HG03066 (cell line): ENCODE measurements around the gene EPHB1.
"Not testable (repeated sequence)": the region's sequence is repeated elsewhere in the genome, so short reads cannot be mapped to it uniquely, and the experiment has no call there.

Source experiments
- ATAC-seq: cut with Tn5 transposase; IDR thresholded peaks from one replicate; pipeline ENCODE4 v1.9.1; 2021; ENCODE audit warnings: low read depth; ENCODE audit not compliant: unreplicated experiment

Gene EPHB1

DNA sequence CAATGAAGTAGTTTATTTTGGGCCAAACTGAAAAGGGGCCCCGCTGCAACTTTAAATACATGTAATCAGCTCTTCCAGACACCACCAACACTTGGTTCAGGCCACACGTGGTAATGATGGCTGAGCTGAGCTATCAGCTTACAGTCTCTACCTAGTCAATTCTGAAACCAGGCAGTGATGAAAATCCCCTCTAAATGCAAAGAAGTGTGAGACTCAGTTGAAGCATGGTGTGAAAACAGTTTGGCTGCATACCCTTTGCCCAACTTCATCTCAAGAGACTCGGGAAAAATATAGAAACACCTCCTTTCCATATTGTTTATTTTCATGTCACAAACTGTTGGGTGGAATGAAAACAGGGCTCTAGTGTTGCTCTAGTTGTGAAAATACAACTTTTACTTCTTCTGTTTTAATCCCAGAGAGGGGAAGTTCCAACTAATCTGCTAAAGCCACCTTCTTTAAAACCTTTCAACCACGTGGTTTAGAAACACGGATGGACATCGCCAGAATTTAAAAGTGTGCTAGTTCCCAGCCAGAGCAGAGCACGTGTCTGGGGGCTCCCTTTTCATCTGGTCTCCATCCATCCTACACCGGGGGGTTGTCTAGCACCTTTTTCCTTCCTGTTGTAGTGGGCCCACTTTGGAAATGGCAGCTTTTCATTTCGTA lies 229.1 kb downstream of the EPHB1 start:
- ATAC-seq: peak; percentile 76

DNA sequence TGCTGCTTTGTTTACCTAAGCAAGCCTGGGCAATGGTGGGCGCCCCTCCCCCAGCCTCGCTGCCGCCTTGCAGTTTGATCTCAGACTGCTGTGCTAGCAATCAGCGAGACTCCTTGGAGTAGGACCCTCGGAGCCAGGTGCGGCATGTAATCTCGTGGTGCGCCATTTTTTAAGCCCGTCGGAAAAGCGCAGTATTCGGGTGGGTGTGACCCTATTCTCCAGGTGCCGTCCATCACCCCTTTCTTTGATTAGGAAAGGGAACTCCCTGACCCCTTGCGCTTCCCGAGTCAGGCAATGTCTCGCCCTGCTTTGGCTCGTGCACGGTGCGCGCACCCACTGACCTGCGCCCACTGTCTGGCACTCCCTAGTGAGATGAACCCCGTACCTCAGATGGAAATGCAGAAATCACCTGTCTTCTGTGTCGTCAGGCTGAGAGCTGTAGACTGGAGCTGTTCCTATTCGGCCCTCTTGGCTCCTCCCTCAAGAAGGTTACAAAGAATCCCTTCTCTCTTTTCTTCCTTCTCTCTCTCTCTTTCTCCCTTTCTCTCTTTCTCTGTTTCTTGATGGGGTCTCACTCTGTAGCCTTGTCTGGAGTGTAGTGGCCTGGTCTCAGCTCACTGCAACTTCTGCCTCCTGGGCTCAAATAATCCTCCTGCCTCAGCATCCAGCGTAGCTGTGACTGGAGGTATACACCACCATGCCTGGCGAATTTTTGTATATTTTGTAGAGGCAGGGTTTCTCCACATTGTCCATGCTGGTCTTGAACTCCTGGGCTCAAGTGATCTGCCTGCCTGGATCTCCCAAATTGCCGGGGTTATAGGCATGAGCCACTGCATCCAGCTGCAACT lies 235.9 kb downstream of the EPHB1 start:
- ATAC-seq: not testable (repeated sequence)

DNA sequence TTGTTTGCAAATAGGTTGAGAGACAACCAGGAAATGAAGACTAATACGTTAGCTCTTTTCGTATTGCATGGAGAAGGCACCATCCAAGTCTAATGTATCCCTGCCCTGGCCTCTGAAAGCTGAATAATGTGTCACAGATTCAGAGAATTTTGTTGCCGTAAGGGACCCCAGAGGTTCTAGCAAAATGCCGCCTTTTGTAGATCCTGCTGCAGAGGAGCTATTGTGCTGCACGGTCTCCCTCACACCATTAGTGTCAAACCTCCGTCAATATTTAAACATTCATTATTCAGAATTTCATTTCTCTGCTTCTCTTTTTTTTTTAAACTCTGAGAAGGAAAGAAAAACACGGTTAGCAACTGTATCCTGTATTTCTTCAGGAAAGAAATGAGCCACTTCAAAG lies 238.7 kb downstream of the EPHB1 start:
- no peak for ATAC-seq

DNA sequence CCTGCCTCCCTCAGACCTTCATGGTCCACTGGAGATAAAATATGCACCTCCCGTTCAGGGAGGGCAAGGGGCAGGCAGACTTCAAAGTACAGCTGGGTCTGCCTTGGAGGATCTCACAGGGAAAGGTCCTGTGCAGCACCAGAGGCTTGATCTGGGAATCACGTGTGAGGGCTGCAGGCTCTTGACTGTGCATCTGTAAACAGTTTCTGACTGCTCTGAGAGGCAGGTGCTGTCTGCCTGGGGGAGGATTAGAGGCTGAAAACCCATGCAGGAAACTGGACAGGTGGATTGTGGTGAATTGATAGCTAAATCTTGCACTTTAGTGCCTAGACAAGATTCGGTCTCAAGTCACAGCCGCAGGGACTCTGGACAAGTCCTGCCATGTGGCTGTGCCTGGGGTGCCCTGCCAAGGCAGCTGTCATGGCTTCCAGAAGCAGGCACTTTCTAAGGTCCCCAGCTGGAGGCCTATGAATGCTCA lies 239.3 kb downstream of the EPHB1 start:
- no peak for ATAC-seq

DNA sequence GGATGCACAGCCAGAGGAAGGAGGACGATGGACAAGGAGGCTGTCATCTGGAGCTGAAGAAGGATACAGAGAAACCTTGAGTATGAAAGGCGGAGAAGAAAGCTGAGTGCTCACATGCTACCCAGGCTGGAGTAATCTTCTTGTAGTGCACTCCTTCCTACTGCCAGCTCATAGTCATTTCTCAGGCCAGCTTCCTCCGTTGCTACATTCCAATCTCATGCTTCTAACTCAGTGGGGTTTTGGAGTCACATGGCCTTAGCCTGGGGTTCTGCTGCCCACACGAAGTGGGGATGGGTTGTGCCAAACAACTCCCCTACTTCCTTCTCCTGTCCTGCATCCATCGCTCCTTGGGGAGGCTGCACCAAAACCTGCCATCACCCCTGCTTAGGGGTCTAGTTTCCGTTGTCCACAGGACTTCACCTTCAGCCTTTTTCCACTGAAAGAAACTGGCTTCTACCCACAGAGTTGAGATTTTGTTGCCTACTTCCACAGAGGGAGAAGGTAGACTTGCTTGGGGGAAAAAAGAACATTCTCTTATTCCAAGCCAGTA lies 239.9 kb downstream of the EPHB1 start:
- no peak for ATAC-seq

DNA sequence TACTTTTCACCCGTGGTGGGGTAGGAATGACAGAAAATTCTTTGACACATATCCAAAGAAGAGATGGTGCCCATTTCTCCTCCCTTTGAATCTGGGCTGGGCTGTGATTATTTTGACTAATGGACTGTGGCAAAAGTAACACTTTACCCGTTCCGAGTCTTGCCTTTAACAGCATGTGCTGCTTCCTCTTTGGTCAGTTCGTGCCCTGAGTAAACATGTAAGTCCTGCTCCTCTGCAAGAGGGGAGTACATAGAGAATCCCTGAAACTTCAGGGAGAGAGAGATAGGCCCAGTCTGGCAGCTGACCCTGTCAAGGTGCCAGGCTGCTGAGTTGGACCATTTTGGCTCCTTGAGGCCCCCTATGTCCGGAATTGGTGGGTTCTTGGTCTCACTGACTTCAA lies 243.1 kb downstream of the EPHB1 start:
- ATAC-seq: no peak

DNA sequence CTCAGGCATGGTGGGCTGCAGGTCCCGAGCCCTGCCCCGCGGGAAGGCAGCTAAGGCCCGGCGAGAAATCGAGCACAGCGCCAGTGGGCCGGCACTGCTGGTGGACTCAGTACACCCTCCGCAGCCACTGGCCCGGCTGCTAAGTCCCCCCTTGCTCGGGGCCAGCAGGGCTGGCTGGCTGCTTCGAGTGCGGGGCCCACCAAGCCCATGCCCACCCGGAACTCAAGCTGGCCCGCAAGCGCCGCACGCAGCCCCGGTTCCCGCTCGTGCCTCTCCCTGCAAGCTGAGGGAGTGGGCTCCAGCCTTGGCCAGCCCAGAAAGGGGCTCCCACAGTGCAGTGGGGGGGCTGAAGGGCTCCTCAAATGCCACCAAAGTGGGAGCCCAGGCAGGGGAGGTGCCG lies 244.5 kb downstream of the EPHB1 start:
- not testable (repeated sequence) for ATAC-seq

DNA sequence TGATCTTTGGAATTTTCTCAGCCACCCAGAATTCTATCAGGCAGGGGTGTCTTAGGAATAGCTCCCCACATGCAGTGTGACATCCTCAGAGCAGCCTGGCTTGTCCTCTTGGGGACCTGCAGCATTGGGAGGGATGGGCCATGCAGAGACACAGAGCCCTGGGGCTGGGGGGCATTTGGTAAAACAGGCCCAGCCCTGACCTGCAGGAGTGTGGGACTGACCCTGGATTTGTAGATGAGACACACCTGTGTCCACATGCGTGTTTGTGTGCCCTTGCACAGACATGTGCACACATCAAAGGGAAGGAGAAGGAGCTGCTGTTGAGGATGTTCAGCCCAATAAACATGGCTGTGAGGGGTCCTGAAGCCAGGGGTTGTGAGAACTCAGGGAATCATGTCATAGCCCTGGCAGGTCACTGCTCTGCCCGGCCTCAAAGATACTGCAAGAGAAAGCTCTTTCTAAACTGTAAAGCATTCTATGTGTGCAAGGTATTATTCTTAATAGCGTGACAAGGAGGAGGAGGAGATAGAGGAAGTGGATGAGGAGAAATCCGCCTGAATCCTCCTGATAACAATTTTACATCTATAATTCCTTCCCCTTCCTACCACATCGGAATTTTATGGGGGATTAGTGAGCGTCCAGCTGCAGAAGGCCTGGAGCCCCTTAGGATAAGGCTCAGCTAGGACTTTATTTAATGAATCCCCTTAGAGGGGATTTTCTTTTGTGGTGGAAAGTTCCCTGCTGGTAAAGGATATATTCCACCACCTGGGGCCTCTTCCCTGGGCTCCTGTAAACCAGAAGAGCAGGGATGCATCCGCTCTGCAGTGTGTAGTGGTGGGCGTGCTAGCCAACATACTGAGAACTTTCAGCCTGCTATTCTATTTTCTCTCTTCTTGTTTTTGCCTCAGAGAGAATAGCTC lies 245.5 kb downstream of the EPHB1 start:
- ATAC-seq: no peak

DNA sequence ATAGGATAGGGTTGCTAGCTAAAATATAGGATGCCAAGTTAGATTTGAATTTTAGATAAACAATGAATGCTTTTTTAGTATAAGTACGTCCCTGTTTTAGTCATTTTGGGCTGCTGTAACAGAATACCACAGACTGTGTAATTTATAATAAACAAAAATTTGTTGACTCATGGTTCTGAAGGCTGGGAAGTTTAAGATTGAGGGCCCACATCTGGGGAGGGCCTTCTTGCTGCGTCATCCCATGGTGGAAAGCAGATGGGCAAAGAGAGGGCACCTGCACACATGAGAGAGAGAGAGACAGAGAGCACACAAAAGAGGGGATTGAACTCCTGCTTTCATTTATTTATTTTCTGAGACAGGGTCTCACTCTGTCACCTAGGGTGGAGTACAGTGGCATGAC lies 246.5 kb downstream of the EPHB1 start:
- ATAC-seq: no peak

DNA sequence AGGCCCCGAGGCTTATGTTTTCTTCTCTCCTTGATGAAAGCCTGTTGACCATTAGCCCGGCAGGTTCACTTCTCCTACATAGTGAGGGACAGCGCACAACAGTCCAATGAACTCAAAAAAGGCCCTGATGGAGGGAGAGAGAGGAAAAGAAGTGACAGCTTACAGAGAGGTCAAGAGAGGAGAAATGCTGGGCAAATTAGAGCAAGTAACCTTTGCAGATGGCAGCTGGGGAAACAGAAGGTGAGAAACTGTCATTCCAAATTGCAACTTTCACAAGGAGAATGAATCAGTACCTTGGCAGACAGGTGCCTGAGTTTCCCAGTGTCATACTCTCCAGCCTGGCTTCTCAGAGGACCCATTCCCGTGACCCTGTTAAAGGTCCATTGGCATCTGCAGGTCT lies 252.0 kb downstream of the EPHB1 start:
- ATAC-seq: no peak

DNA sequence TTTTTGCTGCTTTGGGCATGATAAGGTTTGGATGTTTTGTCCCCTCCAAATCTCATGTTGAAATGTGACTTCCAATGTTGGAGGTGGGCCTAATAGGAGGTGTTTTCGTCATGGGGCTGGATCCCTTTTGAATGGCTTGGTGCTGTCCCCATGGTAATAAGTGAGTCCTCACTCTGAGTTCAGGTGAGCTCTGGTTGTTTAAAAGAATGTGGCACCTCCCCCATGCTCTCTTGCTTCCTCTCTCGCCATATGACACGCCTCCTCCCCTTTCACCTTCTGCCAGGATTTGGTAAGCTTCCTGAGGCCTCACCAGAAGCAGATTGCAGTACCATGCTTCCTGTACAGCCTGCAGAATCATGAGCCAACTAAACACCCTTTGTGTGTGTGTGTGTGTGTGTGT lies 255.5 kb downstream of the EPHB1 start:
- ATAC-seq: no peak

DNA sequence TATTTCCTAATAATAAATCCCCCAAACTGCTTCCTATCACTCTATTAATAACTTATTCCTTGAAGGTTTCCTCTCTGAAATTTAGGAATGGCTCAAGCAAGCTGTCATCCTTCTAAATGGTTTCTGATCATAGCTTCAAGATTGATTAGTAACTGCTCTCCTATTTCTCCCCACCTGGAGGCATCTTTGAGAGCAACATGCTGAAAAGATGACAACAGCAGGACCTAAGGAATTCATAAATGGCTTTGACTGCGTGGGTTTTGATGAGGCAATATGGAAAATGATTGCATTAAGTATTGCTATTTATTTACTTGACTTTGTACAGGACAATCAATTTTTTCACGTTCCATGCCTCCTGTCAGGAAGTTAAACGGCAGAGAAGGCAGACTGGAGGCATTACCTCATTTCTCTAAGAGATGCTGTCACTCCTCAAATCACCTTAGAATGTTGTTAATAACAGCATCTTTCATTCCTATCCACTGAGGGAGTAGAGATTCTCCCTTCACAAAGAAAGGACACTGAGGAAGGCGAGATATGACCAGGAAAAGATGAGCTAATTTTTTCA lies 256.4 kb downstream of the EPHB1 start:
- no peak for ATAC-seq

DNA sequence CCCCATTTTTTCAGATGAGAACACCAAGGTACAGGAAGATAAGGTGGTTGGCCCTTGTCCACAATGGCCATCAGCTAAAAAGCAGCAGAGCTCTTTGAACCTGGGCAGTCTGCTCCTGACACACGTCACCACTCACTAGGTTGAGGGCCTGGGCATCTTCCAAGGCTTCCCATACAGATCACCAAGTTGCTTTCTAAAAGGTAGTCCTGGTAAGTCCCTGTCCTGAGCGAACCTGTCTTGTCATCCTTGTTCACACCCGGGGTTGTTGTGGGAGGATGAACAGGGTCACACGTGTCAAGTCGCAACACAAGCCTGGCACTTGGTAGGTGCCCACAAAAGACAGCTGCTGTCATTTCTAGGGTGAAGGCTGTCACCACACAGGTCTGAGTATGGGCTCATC lies 260.4 kb downstream of the EPHB1 start:
- ATAC-seq: no peak

DNA sequence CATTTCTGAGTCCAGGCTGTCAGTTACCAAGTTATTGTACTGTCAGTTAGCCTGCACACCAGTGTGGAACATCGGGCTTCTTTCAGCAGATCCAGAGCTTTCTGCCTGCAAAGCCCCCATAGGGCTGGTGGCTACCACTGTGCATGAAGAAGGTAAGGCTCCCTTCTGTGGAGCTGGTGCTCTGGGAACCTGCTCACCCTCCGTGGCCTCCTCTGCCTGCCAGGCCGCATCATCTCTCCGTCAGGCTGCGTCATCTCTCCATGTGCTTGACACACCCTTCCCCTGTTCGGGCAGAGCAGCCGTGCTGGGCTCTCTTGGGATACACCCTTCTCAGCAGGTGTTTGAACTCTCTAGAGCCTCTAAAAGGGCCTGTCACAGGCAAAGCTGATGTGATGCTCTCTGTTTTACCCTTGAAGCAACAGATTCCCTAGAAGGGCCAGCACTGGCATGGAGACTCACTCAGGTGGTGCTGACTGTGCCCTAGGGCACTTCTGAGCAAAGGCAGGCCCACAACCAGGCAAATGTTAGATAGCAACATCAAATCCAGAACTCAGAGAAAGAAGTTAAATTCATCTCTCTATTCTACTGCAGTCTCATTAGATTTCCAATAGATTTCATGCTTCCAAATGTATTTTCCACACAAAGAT lies 261.1 kb downstream of the EPHB1 start:
- ATAC-seq: no peak

DNA sequence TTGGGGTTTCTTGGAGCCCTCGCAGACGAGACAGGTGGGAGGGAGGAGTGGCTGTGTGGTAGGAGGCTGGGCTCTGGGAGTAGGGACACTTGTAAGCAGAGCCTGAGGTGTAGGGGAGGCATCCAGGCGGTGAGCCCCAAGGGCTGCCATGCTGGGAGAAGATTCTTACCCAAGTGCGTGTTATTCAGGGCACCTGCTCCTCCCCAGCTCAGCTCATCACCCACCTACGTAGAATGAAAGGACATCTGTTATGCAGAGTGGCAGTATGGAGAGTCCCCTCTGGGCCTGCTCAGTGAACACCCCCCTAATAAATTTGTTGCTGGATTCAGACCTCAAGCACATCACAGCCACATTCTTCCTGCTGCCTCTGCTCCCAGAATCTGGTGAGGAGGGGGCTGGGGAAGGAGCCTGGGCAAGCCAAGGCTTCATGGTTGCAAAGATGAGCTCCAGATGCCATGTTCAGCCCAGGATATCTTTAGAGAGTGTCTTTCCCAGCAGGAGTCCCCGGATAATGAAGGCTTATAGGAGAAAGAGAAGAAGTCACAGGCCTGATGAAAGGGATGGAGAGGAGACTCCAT lies 261.8 kb downstream of the EPHB1 start:
- ATAC-seq: no peak

DNA sequence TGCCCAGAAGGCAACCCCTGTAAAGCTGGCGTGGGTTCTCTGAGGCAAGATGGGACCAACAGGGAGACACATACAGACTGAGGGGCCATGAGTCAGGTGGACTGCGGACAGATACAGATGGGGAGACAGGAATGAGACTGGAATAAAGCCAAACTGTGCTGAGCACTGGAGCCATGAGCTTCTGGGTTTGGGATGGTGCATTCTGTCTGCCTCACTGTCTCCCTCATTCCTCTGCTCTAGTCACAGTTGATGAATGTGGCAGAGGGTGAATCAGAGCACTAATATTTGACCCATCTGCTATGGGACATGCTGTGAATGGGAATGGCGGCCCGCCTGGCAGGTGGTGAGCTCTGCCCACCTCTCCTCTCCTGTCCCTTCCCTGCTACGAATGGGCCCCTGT lies 262.9 kb downstream of the EPHB1 start:
- no peak for ATAC-seq

DNA sequence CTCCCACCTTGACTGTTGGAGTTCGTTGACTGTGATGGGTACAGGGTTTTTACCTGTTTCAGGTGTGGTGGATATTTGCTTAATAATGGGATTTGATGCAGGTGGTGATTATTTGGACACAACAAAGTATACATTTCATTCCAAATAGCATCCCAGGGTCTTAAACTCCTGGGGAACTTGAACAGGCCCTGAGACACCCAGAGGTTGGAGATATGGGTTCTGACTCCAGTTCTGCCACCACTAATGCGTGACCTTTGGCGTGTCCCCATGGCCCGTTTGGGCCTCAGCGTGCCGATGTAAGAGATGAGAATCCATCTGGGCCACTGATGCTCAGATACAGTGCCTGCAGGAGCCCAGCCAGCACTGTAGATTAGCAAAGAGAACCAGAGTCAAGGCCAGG lies 264.5 kb downstream of the EPHB1 start:
- ATAC-seq: no peak

DNA sequence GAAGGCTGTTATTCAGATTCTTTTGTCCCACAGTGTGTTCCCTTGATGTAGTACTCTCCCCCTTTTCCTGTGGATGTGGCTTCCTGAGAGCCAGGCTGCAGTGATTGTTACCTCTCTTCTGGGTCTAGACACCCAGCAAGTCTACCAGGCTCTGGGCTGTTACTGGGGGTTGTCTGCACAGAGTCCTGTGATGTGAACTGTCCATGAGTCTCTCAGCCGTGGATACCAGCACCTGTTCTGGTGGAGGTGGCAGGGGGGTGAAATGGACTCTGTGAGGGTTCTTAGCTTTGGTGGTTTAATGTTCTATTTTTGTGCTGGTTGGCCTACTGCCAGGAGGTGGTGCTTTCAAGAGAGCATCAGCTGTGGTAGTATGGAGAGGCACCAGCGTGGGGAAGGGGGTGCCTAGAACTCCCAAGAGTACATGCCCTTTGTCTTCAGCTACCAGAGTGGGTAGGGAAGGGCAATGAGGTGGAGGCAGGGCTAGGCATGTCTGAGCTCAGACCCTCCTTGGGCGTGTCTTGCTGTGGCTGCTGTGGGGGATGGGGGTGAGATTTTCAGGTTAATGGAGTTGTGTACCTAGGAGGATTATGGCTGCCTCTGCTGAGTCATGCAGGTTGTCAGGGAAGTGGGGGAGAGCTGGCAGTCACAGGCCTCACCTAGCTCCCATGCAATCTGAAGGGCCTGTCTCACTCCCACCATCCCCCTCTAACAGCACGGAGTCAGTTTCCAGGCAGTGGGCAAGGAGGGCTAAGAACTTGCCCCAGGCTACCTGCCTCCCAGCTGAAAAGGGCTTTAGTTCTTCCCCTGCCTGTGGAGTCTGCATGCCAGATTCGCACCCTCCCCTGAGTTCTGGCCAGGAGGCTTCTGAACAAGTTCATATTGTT lies 272.0 kb downstream of the EPHB1 start:
- not testable (repeated sequence) for ATAC-seq

DNA sequence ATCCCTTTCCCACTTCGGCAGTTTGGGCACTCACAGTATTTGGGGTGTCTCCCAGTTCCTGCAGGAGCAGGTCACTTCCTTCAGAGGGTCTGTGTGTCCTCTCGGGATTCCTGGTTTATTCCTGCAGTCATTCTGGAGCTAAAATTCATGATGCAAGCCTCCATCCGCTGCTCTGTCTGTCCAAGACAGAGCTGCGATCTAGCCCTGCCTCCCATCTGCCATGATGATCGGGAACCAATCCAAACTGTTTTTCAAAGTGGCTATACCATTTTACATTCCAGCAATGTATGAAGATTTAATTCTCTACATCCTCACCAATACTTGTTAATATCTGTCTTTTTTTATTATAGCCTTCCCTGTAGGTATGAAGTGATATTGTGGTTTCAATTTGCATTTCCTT lies 273.0 kb downstream of the EPHB1 start:
- ATAC-seq: no peak
